Motor neuron (in vitro differentiated cells): ENCODE results near the gene FOLR3. TPM values are rescaled to one million over a fixed set of nuclear protein-coding genes. Genes with fewer than 3 reads are reported as not detected.
"Not testable (repeated sequence)": the region's sequence is repeated elsewhere in the genome, so short reads cannot be mapped to it uniquely, and the experiment has no call there.

Experiments used
- ATAC-seq, 8 experiments: fragments of 200-7000 bp; cut with Tn5 transposase; replicated peaks in 6 of 8; 2 replicates each; pipeline ENCODE4 v1.8.0; 2021; ENCODE audit warnings: mild to moderate bottlenecking in 8 of 8, moderate library complexity in 8 of 8
- H3K27ac ChIP-seq, 2 donors: fragments of 250-450 bp; sonication (Bioruptor Pico); 2 replicates each; pipeline ENCODE4 v1.9.0; 2021; ENCODE audit warnings: antibody characterized with exemption in 2 of 2, mild to moderate bottlenecking in 2 of 2, moderate library complexity in 1 of 2
- H3K4me1 ChIP-seq, 2 donors: fragments of 250-450 bp; sonication (Bioruptor Pico); replicated peaks in 1 of 2; 2 replicates each; pipeline ENCODE4 v1.6.1; 2021; ENCODE audit warnings: antibody characterized with exemption in 2 of 2, mild to moderate bottlenecking in 2 of 2, moderate library complexity in 1 of 2
- H3K4me3 ChIP-seq, 5 donors: fragments of 250-450 bp; sonication (Bioruptor Pico); 2 replicates each; pipeline ENCODE4 v1.9.0; 2021; ENCODE audit warnings: antibody characterized with exemption in 5 of 5, mild to moderate bottlenecking in 5 of 5, moderate library complexity in 4 of 5
- WGBS, 10 experiments: fragments of 450-650 bp; shearing (Covaris generic); methylation state at CpG; one replicate each; pipeline ENCODE4 v1.0.0; 2022; 5-methylcytosine and 5-hydroxymethylcytosine counted together
- in situ Hi-C, 9 experiments: fragments of 400-800 bp; cut with MboI; loops; one replicate each; pipeline ENCODE4 v1.15.0; 2021; ENCODE audit warnings: low sequenced_read_pairs in 9 of 9, low pct_unique_long_range_greater_than_20kb in 2 of 9; ENCODE audit not compliant: unreplicated experiment in 9 of 9
- total RNA-seq, 8 experiments: library from RNA; unstranded; fragments of 300-600 nt; gene quantifications; 2 replicates each; pipeline versions ENCODE4 v1.2.3 to v1.2.4, GENCODE V29; 2022

Gene FOLR3
- total RNA-seq, 8 experiments from 2014 or later, result 0.40 to 27.3 (median 2.0) TPM; not detected in 5

DNA sequence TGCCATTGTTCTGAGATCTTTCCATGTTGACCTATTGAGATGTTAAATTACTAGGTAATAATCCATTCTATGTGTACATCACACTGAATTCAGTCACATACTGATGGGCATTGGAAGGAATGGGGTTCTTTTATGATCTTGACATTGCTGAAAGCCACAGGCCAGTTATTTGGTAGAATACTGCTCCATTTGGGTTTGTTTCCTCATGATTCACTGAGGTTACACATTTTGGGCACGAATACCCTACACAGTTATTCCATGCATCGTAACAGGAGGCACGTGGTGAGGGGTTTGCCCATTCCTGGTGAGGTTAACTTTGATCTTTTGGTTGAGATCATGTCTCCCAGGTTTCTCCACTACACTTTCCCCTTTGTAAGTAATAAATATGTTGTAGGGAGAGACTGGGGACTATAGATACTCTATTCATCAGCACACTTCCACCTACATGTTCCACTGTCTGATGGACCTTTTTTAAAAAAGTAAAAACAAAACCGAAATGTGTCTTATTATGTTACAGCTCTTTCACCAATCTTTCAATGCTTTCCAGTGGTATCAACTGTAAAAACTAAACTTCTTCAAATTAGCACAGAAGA, 44.4 kb downstream of the FOLR3 start:
- in situ Hi-C loops, result no loop called here
- 25 to 60% (median 50%) methylated on average over 1 to 4 of the region's 4 CpGs; no CpG with 5 or more reads in 3 of the 10 experiments for WGBS, 10 experiments
- no peaks in the 10 kb centered on the region for H3K4me1 ChIP-seq
- ATAC-seq, result no peak
- H3K27ac ChIP-seq, result no peak overlapping the region
- no peak overlapping the region for H3K4me3 ChIP-seq

GRCh38 chr11:72180892-72181552, 45.5 kb downstream of the FOLR3 start:
- H3K4me3 ChIP-seq, H3K4me1 ChIP-seq, in situ Hi-C loops, H3K27ac ChIP-seq: not testable (repeated sequence)
- 40 to 90% (median 81%) methylated on average over 1 to 4 of the region's 7 CpGs; no CpG with 5 or more reads in 7 of the 10 experiments for WGBS, 10 experiments
- ATAC-seq, result peak in 1 of 8 experiments; percentile 8

DNA sequence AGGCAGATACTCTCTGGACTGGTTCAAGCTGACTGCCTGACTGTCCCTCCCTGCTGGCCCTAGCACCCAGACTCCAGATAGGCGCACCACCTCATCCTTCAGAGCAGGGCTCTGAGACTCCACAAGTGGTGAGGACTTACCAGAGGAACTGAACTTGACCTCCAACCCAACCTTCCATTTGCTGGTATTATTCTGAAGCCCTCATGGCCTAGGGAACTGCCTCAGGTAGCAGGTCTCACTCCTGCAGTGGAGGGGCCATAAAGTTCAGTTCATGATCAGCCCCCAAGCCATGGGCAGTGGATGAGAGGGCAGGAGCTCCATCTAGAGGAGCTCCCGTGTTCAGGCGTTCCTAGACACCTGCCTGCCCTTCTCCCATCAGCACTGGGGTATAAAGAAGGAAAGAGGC, 46.0 kb downstream of the FOLR3 start:
- 86% methylated on average over 1 of the region's 3 CpGs; no CpG with 5 or more reads in 9 of the 10 experiments for WGBS, 10 experiments
- in situ Hi-C loops, H3K4me1 ChIP-seq, H3K27ac ChIP-seq, H3K4me3 ChIP-seq: not testable (repeated sequence)
- ATAC-seq, result peak in 3 of 8 experiments; percentile 47 to 55 (median 51)

GRCh38 chr11:72188267-72188666, 52.7 kb downstream of the FOLR3 start:
- in situ Hi-C loops, result no loop called here
- WGBS, 10 experiments, result 60 to 100% (median 86%) methylated on average over 1 of the region's 1 CpG; no CpG with 5 or more reads in 5 of the 10 experiments
- peak in 3 of 8 experiments; percentile 36 to 69 (median 52) for ATAC-seq

More at GRCh38 chr11:72188267-72188666, 52.7 kb downstream of the FOLR3 start:
- H3K4me1 ChIP-seq, result no peaks in the 10 kb centered on the region
- H3K27ac ChIP-seq, result no peak overlapping the region
- H3K4me3 ChIP-seq, result no peak overlapping the region

Other genes starting within 250 kb of the FOLR3 start
- 10 to 100 TPM in 1 of 8 experiments, 1 to 10 TPM in 7; 4.6 to 11.5 (median 7.1) TPM for gene XNDC1N, start 207.1 kb upstream of the FOLR3 start, total RNA-seq
- 10 to 100 TPM; 20.6 to 36.4 (median 31.9) TPM for gene RNF121, start 206.7 kb upstream of the FOLR3 start, total RNA-seq
- 1 to 10 TPM; 3.2 to 7.5 (median 4.7) TPM for gene IL18BP, start 136.8 kb upstream of the FOLR3 start, total RNA-seq
- gene NUMA1, start 55.2 kb upstream of the FOLR3 start, total RNA-seq, result 100 to 1,000 TPM in 3 of 8 experiments, 10 to 100 TPM in 5; 76.0 to 217 (median 95.6) TPM
- gene LRRC51, start 54.9 kb upstream of the FOLR3 start, total RNA-seq, result 10 to 100 TPM in 6 of 8 experiments, 1 to 10 TPM in 2; 3.6 to 39.0 (median 12.6) TPM
- gene LAMTOR1, start 32.4 kb upstream of the FOLR3 start, total RNA-seq, result 100 to 1,000 TPM in 1 of 8 experiments, 10 to 100 TPM in 7; 49.3 to 120 (median 67.8) TPM
- gene TOMT, start 29.8 kb upstream of the FOLR3 start, total RNA-seq, result not detected
- 10 to 100 TPM; 25.2 to 95.2 (median 38.8) TPM for gene ANAPC15, start 23.0 kb upstream of the FOLR3 start, total RNA-seq
- 1 to 10 TPM in 3 of 8 experiments, under 1 TPM in 2, not detected in 3; 0.33 to 3.5 (median 1.9) TPM for gene FOLR1, start 56.4 kb downstream of the FOLR3 start, total RNA-seq
- gene FOLR2, start 81.1 kb downstream of the FOLR3 start, total RNA-seq, result under 1 TPM in 1 of 8 experiments, not detected in 7; 0.24 TPM
- 100 to 1,000 TPM in 2 of 8 experiments, 10 to 100 TPM in 6; 16.6 to 161 (median 41.3) TPM for gene INPPL1, start 89.0 kb downstream of the FOLR3 start, total RNA-seq
- gene PHOX2A, start 108.5 kb downstream of the FOLR3 start, total RNA-seq, result 1 to 10 TPM in 3 of 8 experiments, under 1 TPM in 4, not detected in 1; 0.16 to 1.8 (median 0.87) TPM